ENCODE data around the gene RHOD.

Gene RHOD

GRCh38 chr11:67030976-67031375, 25.7 kb upstream of the RHOD start:
- POLR2A ChIA-PET: no interaction called here
- no peak for DNase-seq (ENCODE audit: extremely low spot score)
- CTCF ChIA-PET: interaction anchor here (1.0 to 1.9 kb wide), 4 partner anchors 10 to 29 kb away, joined by 3 to 8 read pairs (median 3); no protein-coding TSS in a partner anchor
- TF ChIP-seq CTCF (IDR thresholded peaks at IDR 0.05; ENCODE audit: control extremely low read depth, extremely low read depth, low read depth, missing control alignments): no peak

- ChIA-PET POLR2A (no interaction called here), CTCF (interaction anchor here (1.0 kb wide), 1 partner anchor 12 kb away, joined by 3 read pairs; no protein-coding TSS in a partner anchor)
- no peak for TF ChIP-seq CTCF (IDR thresholded peaks at IDR 0.05; ENCODE audit: control extremely low read depth, extremely low read depth, low read depth, missing control alignments)
- DNase-seq (ENCODE audit: extremely low spot score): no peak
These were observed 24.7 kb upstream of the RHOD start for GRCh38 chr11:67031791-67032561.

GRCh38 chr11:67032830-67033551, 23.7 kb upstream of the RHOD start:
- CTCF ChIA-PET: no interaction called here
- POLR2A ChIA-PET: no interaction called here
- no peak for DNase-seq (ENCODE audit: extremely low spot score)
- TF ChIP-seq CTCF (IDR thresholded peaks at IDR 0.05; ENCODE audit: control extremely low read depth, extremely low read depth, low read depth, missing control alignments): no peak

- DNase-seq (ENCODE audit: extremely low spot score): no peak
- CTCF ChIA-PET: no interaction called here
- POLR2A ChIA-PET: no interaction called here
- no peak for TF ChIP-seq CTCF (IDR thresholded peaks at IDR 0.05; ENCODE audit: control extremely low read depth, extremely low read depth, low read depth, missing control alignments)
These were observed 22.9 kb upstream of the RHOD start for GRCh38 chr11:67033661-67034166.

- no peak for DNase-seq (ENCODE audit: extremely low spot score)
- no peak for TF ChIP-seq CTCF (IDR thresholded peaks at IDR 0.05; ENCODE audit: control extremely low read depth, extremely low read depth, low read depth, missing control alignments)
- ChIA-PET CTCF (no interaction called here), POLR2A (no interaction called here)
These were observed 22.3 kb upstream of the RHOD start for GRCh38 chr11:67034350-67034749.

GRCh38 chr11:67040147-67040546, 16.5 kb upstream of the RHOD start:
- no peak for TF ChIP-seq CTCF (IDR thresholded peaks at IDR 0.05; ENCODE audit: control extremely low read depth, extremely low read depth, low read depth, missing control alignments)
- ChIA-PET POLR2A (no interaction called here), CTCF (interaction anchor here (1.4 kb wide), 1 partner anchor 13 kb away, joined by 4 read pairs; no protein-coding TSS in a partner anchor)
- DNase-seq (ENCODE audit: extremely low spot score): no peak
